Activated CD4-positive, CD25-positive, alpha-beta regulatory T cell treated with anti-CD3 and anti-CD28 coated beads, Interleukin-2, amount 50 U/mL, for 16 hours (primary cell): ENCODE results near the gene AKT3.

Experiments used
- DNase-seq: peaks from one replicate; pipeline ENCODE4 v3.0.0-alpha.2; 2020; ENCODE audit warnings: low read depth, low spot score

The AKT3 gene

DNA sequence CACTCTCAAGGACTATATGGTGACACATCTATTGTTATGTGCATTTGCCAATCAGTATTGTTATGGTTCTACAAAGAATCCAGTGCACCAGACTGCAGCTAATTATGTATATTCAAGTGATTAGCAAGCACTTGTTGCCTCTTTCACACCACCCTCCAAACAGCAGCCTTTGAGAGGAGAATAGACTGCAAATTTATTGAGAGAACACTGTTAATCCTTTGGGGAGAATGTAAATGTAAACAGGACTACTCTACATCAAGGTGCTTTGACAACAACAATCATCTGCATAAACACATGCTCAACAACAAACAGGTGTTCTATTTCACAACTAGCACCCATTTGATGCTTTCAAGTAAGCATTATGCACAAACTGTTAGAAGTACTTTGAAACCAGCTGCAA lies 117.4 kb downstream of the AKT3 start:
- no peak for DNase-seq

DNA sequence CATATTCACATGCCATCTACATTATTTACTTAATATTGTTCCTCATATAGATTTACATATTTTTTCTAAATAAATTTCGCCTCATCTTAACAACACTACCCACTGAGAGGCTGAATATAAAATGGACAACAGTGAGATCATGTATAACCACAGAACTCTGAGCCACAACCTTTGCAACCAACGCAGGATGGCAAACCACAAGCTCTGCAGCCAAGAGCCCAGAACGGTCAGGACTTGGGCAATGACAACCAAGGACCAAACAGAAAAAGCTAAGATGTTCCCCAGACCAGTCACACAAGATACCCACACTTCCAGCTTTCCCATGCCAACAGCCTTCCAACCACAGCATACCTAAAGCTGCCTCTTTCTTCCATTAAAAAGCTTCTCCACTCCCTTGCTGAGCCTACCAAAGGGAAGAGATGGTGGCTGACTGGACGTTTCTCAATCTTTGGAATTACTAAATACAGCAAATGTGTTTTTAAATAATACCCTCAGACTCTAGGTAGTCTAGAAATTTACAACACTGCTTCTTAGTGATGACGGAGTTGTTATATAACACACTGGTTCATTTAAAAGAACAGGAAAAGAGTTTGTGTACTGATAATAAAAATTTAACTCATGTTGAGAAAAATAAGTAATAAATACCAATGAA lies 117.9 kb downstream of the AKT3 start:
- no peak for DNase-seq

DNA sequence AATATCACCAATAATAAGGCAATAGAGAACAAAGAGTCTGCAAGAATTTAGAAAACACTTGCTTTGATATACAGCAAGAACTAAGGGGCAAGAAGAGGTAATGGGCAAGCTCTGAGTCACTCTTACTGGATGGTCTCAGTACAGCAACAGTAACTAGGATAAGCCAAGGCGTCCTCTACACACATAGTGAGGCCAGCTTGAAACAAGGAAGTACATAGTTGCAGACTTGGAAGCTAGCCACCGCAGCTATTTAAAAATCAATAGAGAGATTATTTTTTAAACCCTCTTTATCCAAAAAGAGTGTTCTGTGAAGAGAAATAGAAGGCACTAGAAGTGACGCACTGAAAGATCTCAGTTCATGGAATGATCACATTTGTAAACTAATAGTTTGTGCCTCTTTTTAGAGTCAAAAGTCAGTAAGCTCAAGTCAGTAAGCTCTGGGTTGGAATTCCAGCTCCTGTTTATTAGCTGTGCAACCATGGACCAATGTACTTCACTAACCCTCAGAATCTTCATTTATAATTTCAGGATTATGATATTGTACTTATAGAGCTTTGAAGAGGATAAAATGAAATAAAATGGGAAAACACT lies 118.6 kb downstream of the AKT3 start:
- DNase-seq, result no peak

DNA sequence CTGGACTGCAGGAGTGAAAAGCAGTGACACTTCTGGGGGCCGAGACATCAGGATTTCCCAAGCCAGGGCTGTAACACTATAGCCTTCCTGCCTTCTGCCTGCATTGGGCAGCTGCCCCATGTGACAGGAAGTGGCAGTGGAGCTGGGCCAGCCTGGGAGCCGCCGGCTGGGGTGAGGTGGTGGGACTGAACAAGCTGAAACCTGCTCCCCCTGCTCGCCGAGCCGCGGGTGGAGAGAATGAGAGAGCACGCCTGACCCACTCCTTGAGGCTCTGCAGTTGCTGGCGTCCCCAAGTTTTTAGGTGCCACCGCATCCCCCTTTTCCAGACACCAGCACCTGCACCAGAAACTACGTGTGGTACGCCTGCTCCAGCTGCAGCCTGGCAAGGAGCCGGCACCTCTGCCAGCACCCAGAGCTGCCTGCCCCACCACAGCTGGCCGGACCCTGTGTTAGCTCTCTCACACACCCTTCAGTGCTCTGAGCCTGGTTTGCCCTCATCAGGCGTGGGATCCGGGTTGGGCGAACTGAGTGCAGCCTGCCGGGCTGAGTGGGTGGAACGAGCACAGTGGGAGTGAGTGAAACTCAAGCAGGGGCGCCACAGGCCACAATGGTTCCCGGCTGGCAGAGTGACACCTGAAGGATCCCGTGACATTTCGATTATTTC lies 119.4 kb downstream of the AKT3 start:
- no peak for DNase-seq

DNA sequence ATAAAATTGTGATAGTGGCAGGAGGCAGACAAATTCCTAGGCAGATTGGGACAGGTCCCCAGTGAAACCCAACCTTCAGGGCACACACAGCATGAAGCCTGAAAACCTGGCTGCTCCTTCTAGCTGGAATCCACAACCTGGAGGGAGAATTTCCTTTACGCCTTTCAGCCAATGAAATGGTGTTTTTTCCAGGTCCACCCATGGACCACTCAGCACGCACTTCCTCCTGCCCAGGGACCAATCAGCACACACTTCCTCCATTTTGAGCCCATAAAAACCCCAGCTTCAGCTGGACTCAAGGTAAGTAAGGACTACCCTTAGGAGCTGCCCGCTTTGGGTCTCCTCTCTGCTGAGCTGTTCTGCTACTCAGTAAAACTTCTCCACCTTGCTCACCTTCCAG lies 120.1 kb downstream of the AKT3 start:
- DNase-seq, result no peak

DNA sequence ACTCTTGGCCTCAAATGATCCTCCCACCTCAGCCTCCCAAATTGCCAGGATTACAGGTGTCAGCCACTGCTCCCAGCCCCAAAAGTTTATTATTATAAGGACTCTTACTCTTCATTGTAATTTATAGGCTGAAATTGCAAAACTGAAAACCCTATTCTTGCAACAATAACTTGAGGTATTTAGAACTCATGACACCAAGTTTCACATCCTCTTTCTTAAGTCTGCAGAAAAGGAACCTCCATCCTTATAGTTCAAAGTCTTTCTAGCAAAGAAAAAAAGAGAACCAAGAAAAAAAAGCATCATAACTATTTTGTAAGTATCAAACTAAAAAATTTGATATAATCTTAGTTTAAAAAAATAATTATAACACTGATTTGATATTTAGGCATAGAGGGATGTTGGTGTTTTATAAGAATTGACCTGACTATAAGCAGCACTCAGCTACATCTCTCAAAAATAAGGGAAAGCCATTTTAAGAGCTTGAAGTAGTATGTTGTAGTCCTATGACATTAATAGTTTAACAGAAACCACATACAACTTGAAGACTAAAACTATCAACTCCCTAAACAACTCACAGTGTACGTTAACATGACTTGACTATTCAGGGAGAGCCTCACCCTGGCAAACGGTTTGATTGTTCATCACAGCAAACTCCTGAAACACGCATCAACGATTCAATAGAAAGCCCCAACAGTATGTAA lies 122.4 kb downstream of the AKT3 start:
- no peak for DNase-seq

DNA sequence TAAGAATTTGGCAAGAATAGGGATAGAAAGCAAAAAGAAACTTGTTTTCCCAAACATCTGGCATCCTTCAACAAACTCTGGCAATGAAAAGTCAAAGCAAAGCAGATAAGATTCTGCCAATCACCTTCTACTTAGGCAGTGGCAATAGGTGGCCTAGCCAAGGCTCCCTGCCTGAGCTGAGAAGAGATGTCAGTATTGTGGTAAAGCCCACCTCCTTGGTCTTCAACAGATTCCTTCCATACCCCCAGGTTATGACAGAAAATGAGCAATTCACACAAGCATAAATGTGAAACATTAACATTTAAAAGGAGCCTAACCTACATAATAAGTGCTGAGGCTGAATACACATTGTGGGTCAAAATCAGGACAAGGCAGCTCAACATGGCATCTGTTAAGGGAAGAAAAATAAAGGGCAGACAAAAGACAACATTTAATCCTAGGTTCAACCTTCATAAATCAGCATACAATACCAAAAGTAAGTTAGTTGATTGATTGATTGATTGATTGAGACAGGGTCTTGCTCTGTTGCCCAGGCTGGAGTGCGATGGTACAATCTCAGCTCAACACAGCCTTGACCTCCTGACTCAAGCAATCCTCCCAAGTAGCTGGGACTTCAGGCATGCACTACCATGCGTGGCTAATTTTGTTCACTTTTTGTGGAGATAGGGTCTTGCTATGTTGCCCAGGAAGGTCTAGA lies 123.1 kb downstream of the AKT3 start:
- no peak for DNase-seq

DNA sequence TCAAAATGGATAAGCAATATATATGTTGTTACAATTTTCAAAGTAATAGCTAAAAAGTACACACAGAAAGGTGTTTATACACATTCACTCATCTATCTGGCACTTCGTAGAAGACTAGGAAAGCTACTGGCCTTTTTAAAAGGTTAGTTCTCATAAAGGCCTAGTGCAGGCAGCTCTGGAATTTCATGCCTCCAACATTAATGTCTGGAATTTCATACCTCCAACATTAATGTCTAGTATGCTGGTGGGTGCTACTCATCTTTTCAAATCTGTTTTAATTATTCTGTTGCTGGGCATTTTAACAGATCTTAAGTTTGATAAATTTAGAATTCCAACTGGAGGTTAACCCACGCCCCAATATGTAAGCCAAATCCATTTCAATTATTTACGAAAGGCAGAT lies 124.2 kb downstream of the AKT3 start:
- no peak for DNase-seq

DNA sequence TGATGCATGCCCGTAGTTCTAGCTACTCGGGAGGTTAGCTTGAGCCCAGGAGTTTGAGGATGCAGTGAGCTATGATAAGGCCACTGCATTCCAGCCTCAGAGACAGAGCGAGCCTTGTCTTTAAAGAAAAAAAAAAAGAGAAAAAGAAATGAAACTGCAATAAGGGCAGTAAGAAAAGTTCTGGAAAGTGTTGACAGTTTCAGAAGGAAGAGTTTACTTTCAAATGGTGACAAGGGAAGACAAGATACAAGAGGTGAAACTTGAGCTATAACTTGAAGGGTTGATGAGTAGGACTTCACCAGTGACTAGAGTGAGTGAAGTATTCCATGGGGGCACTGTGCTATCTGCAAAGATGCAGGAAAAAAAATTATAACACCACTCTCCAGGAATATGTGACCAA lies 125.0 kb downstream of the AKT3 start:
- DNase-seq, result no peak

DNA sequence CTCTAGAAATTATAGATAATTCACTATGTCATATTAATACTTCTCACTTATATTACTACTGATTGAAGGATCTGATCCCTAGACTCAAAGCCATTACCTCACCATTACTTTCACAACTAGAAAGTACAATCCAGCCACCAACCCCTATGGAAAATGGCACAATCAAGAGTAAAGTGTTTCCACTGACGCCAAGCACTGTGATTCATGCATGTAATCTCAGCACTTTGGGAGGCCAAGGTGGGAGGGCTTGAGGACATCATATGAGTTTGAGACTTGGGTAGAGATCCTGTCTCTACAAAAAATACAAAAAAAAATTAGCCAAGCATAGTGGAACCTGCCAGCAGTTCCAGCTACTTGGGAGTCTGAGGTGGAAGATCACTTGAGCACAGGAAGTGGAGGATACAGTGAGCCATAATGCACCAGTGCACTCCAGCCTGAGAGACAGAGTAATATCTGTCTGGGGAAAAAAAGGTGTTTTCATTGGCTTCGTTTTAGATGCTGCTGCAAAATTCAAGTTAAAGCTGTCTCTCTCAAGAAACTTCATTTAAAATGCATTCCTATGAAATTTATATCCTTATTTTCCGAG lies 126.5 kb downstream of the AKT3 start:
- DNase-seq, result no peak

DNA sequence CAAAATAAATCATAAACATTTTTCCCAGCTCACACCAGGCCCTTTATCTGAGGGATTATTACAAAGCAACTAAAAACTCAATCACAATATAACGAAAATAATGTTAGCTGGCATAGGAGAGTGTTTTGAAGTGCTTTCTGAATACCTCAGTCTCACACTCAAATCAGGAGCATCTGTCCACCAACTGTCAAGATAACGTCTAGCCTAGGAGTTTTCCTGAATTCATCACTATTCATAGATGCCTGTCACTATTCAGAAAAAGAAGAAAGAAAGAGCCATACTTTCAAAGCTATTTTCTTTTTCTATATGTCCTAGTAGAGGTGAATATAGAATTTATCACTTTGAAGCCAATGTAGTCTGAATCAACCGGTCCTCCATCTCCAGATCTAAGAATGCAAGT lies 127.0 kb downstream of the AKT3 start:
- no peak for DNase-seq

DNA sequence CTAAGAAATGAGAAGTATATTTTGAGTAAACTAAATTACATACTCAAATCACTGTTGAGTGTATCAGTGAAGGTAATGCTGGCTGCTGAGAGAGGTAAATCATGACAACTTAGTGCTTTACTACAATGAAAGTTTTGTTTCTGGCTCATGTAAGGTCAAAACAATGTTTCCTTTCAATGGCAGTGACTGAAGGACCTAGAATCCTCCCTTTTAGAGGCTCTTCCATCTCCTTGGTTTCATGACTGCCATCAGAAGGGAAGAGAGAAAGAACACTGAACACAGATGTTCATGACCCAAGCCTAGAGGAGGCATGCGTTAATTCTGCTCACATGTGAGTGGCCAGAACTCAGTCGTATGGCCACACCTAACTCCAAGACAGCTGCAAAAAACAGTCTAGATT lies 130.6 kb downstream of the AKT3 start:
- no peak for DNase-seq

DNA sequence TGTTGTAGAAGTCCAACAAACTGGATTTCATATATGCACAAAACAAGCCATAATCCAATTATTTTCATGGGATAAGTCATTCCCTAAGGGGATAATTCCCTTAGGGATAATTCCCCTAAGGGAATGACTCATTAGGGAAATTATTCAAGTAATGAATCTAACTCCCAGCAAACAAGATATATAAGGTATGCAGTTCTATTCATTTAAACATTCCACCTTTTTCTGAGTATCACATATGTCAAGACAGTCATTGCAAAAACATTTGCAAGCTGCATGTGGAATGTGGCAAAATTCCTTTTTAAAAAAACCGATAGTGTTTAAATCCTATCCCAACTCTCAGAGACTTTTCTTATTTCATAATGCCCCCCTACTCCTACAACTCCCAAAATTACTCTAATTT lies 131.2 kb downstream of the AKT3 start:
- DNase-seq, result no peak

DNA sequence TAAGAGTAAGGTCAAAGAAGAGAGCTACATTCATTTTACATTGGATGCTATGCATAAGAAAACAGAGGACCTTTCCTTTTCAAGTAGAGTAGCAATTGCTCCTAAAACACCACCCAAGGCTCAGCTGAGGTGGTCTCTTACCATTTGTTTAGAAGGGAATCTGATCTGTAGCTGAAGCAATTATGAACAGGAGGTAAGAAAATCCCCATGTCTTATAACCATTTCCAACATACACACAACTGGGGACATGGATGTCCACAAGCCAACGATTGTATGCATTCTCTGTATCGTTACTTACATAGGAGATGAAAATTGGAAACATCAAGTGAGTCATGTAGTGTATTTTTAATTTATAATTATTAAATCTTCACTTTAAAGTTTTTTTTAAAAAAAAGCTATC lies 132.0 kb downstream of the AKT3 start:
- no peak for DNase-seq

DNA sequence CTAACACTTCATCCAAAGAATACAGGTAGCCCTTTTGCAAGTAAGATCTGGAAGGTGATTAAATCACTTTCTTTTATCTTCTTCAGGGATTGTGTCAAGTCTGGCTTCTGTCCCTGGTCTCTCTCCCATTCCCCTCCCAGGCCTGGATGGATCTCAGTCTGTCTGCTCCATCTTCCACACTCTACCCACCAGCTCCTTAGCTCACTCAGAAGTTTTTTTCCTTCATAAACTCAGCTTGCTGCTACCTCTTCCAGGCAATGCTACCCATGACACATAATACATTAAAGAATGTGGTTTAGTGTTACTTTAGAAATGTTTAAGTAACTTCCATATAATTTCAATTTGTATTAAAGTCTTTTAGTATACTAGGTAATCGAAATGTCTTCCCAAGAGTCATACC lies 133.1 kb downstream of the AKT3 start:
- no peak for DNase-seq

DNA sequence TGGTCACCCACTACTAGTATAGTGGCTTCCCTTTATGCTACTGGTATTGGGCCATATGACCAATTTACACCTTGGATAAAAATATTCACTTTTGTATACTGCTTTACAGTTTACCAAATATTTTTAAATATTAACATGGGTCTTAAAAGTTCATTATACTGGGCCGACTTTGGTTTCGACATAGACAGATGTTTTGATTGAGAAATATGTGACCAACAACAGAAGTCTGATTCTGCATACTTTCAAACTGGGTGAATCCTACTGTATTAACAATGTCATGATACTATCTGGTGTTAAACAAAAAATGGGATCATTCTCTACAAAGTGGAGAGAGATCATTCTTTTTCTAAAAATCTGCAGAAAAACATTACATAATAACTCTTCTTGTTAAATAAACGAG lies 134.8 kb downstream of the AKT3 start:
- DNase-seq, result no peak

DNA sequence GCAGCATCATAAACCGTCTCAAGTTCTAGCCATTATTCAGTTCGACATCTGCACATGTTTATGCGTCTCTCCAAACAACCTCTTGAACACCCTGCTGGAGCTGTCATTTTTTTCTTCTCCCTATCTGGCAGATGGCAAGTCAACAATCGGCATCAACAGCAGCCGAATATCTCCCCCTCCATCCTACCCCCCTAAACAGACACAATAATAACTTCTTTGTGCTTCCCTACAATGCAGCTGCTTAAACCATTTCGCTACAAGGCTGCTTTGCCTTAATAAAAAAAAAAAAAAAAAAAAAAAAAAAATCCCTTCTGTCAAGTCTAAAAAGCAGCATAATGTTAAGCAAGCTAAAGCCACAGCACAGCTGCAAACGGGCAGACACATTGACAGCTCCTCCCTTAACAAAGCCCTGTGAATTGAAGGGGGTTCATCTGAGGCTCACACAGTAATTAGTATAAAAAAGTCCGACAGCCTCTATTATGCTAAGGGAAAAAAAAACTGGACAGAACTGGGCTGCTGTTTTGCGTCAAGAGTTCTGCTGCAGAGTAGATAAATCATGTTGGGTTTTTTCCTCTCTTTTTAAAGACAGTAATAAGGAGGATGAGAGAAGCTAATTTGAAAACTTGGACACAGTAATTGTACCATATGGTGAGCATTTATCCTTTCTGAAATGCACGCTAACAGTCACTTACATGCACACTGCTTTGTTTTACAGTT lies 136.4 kb downstream of the AKT3 start:
- no peak for DNase-seq

DNA sequence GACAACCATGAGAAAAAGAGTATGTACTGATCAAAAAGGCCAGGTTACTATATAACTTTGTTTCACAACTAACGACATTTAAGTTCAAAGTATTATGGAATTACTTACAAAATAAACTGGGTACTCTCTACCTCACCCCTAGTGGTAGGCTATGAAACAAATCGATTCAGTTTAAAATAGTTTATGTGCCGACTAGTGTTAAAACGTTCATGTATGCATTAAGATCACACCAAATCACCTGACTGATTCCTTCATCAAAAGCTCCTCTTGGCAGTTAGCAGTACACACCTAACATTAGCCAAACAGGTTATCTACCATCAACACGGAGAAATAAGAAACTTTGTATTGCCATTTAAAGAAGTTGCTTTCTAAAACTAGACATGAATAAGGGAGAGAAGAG lies 137.1 kb downstream of the AKT3 start:
- DNase-seq, result no peak

DNA sequence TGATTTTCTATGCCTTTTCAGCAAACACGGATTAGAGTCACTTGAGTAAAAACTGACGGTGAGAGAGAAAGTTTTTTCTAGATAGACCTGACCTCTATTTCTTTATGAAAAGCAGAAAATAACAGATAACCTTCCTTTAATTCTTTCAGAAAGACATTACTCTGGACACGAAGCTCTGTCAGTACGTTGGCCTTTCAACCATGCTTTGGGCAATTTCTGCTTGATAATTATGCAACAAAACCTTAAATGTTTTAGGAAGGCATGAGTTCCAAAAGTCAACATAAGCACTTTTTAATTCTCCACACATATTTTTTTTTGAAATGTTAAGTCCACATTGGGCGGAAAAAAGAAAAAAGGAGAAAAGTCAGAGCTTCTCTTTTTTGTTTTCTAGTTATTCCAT lies 137.8 kb downstream of the AKT3 start:
- no peak for DNase-seq

DNA sequence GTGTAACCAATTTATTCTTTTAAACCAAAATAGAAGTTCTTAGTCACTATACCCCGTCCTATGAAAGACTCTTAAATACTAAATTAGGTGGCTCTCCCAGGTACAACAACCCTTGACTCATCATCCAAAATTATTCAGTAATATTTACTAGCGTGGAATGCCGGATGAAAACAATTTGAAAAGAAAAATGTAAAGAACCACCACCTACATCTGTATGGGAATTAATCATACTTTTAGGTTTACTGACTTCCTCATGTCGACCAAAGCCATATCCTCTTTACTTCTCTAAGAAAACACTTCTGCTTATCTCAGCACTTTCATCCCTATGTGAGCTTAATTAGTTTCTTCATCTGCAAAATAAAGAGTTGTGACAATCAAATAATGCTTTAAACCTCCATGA lies 139.6 kb downstream of the AKT3 start:
- DNase-seq, result no peak

DNA sequence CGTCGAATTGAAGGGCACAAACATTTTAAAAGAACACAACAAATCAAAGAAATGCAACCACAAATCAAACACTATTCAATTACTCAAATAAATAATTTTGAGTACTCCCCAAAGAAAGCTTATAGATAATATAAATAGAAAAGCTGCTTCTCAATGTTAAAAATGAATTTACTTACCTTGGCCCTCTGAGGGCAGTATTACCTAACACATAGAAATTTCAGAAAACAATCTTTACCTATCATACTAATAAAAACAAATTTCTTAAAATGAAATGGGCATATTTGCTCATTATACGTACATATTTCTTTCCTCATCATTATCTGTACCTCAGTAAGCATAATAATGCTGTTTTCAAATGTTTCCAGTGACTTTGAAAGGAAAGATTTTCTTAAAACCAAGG lies 141.8 kb downstream of the AKT3 start:
- DNase-seq, result no peak
